Neural cell (in vitro differentiated cells): ENCODE results near the gene ARFGAP3. TPM values are rescaled to one million over a fixed set of nuclear protein-coding genes. Genes with fewer than 3 reads are reported as not detected.

ENCODE experiments used
- H2AFZ ChIP-seq: fragments of 200-600, 300-800 bp; sonication (generic), shearing (Covaris generic); 2 replicates; pipeline ENCODE4 v1.6.0; 2014; ENCODE audit warnings: low read depth, mild to moderate bottlenecking, antibody characterized with exemption, low read length, moderate library complexity
- H3F3A ChIP-seq: fragments of 200-600 bp; shearing (Covaris generic); 2 replicates; pipeline ENCODE4 v1.6.1; 2016; ENCODE audit warnings: mild to moderate bottlenecking, moderate library complexity, mixed read lengths, antibody characterized with exemption, low read length; ENCODE audit not compliant: insufficient read depth, poor library complexity, severe bottlenecking
- H3K27ac ChIP-seq: fragments of 200-600, 300-800 bp; sonication (generic), shearing (Covaris generic); 2 replicates; pipeline ENCODE4 v1.5.1; 2014; ENCODE audit warnings: mild to moderate bottlenecking, low read length, moderate library complexity
- H3K27me3 ChIP-seq: fragments of 300-800, 200-600 bp; sonication (generic), shearing (Covaris generic); 2 replicates; pipeline ENCODE4 v1.6.0; 2014; ENCODE audit warnings: mild to moderate bottlenecking, low read depth, low read length, moderate library complexity; ENCODE audit not compliant: insufficient read depth
- H3K36me3 ChIP-seq: fragments of 300-800, 200-600 bp; sonication (generic), shearing (Covaris generic); 2 replicates; pipeline ENCODE4 v1.5.1; 2014; ENCODE audit warnings: mild to moderate bottlenecking, antibody characterized with exemption, low read length, moderate library complexity; ENCODE audit not compliant: insufficient read depth
- H3K4me2 ChIP-seq: fragments of 300-800, 200-600 bp; sonication (generic), shearing (Covaris generic); 2 replicates; pipeline ENCODE4 v1.6.0; 2014; ENCODE audit warnings: mild to moderate bottlenecking, low read length
- H3K4me3 ChIP-seq: fragments of 300-800, 200-600 bp; sonication (generic), shearing (Covaris generic); 2 replicates; pipeline ENCODE4 v1.5.1; 2014; ENCODE audit warnings: mild to moderate bottlenecking, low read length, moderate library complexity
- H3K79me2 ChIP-seq: fragments of 200-600 bp; shearing (Covaris generic); replicated peaks from 2 replicates; pipeline ENCODE4 v1.6.0; 2014; ENCODE audit warnings: mild to moderate bottlenecking, low read length, moderate library complexity; ENCODE audit not compliant: insufficient read depth
- H3K9ac ChIP-seq: fragments of 300-800, 200-600 bp; sonication (generic), shearing (Covaris generic); 2 replicates; pipeline ENCODE4 v1.6.1; 2016; ENCODE audit warnings: mild to moderate bottlenecking, low read length, mixed read lengths
- H3K9me2 ChIP-seq: fragments of 200-600 bp; shearing (Covaris generic); 2 replicates; pipeline ENCODE4 v1.6.1; 2016; ENCODE audit warnings: mild to moderate bottlenecking, low read length, mixed read lengths; ENCODE audit not compliant: insufficient read depth
- H3K9me3 ChIP-seq: fragments of 200-600, 300-800 bp; sonication (generic), shearing (Covaris generic); 2 replicates; pipeline ENCODE4 v1.6.1; 2016; ENCODE audit warnings: mild to moderate bottlenecking, mixed run types, low read length, moderate library complexity, mixed read lengths
- H4K20me1 ChIP-seq: fragments of 200-600 bp; shearing (Covaris generic); 2 replicates; pipeline ENCODE4 v1.6.1; 2016; ENCODE audit warnings: mild to moderate bottlenecking, mixed run types; ENCODE audit not compliant: insufficient read depth
- EP300 ChIP-seq: fragments of 450-650 bp; conservative IDR thresholded peaks from 2 replicates; pipeline ENCODE4 v1.6.1; 2014; ENCODE audit warnings: antibody characterized with exemption, mild to moderate bottlenecking, moderate library complexity; ENCODE audit not compliant: poor library complexity, severe bottlenecking
- EZH2 ChIP-seq: fragments of 200-600, 300-800 bp; shearing (Covaris generic), sonication (generic); IDR thresholded peaks from 2 replicates; pipeline ENCODE4 v1.6.1; 2014; ENCODE audit warnings: antibody characterized with exemption, low read length, borderline replicate concordance, mild to moderate bottlenecking; ENCODE audit not compliant: insufficient read depth, poor library complexity, severe bottlenecking
- MXI1 ChIP-seq: fragments of 450-650 bp; conservative IDR thresholded peaks from 2 replicates; pipeline ENCODE4 v1.6.1; 2014; ENCODE audit warnings: antibody characterized with exemption, mild to moderate bottlenecking; ENCODE audit not compliant: poor library complexity, severe bottlenecking
- POLR2AphosphoS5 ChIP-seq: IDR thresholded peaks from 2 replicates; pipeline ENCODE4 v1.6.1; 2012
- RAD21 ChIP-seq: fragments of 450-650 bp; conservative IDR thresholded peaks from 2 replicates; pipeline ENCODE4 v1.6.1; 2014; ENCODE audit warnings: antibody characterized with exemption, mild to moderate bottlenecking, moderate library complexity
- SMC3 ChIP-seq: fragments of 450-650 bp; conservative IDR thresholded peaks from 2 replicates; pipeline ENCODE4 v1.6.1; 2014; ENCODE audit warnings: antibody characterized with exemption, mild to moderate bottlenecking, moderate library complexity; ENCODE audit not compliant: poor library complexity
- TAF1 ChIP-seq: IDR thresholded peaks from 2 replicates; pipeline ENCODE4 v1.6.1; 2012; ENCODE audit warnings: low read depth
- polyA plus RNA-seq: library from polyadenylated mRNA; depleted of rRNA; stranded (reverse); fragments of >200 nt; gene quantifications from 2 replicates; pipeline ENCODE4 v1.2.3, GENCODE V29; 2014
- TF ChIP-seq, protein P1 (sequence below): fragments of 450-650 bp; IDR thresholded peaks from 2 replicates; pipeline ENCODE4 v1.5.1; 2014; ENCODE audit warnings: antibody characterized with exemption, mild to moderate bottlenecking, moderate library complexity; ENCODE audit not compliant: poor library complexity, severe bottlenecking
- TF ChIP-seq, protein P2 (sequence below): IDR thresholded peaks from 2 replicates; pipeline ENCODE4 v1.6.1; 2012; ENCODE audit warnings: borderline replicate concordance

The ARFGAP3 gene
- polyA plus RNA-seq, 1 donor from 2014 or later: 80.7 TPM

DNA sequence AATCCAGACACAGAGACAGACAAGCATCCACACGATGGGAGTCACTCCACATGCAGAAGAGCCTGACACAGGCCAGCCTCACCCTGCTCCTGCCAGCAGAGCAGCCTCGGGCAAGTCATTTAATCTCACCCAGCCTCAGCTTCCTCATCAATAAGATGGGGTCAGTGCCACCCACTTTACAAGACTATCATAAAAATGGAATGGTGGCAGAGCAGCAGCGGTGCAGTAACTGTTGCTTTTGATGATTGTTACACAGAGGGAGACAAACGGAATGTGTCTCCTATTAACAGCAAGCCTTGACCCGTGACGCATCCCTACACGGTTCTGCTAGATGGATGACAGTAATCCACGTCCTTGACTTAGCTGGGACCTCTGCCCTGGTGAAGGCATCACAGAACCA is 26.0 kb upstream of the ARFGAP3 start:
- no peak overlapping the region for H3K9ac ChIP-seq
- no peak overlapping the region for H3K4me3 ChIP-seq
- H3F3A ChIP-seq: no peaks in the 10 kb centered on the region
- no peak overlapping the region for H3K27ac ChIP-seq
- no peaks in the 10 kb centered on the region for H3K36me3 ChIP-seq
- no peaks in the 10 kb centered on the region for H3K9me2 ChIP-seq
- H3K9me3 ChIP-seq: no peaks in the 10 kb centered on the region
- no peak overlapping the region for H3K4me2 ChIP-seq
- H3K79me2 ChIP-seq: no peaks in the 10 kb centered on the region
- no peak overlapping the region for H2AFZ ChIP-seq
- TF ChIP-seq TAF1: no peak
- no peaks in the 10 kb centered on the region for H4K20me1 ChIP-seq
- H3K27me3 ChIP-seq: no peaks in the 10 kb centered on the region

DNA sequence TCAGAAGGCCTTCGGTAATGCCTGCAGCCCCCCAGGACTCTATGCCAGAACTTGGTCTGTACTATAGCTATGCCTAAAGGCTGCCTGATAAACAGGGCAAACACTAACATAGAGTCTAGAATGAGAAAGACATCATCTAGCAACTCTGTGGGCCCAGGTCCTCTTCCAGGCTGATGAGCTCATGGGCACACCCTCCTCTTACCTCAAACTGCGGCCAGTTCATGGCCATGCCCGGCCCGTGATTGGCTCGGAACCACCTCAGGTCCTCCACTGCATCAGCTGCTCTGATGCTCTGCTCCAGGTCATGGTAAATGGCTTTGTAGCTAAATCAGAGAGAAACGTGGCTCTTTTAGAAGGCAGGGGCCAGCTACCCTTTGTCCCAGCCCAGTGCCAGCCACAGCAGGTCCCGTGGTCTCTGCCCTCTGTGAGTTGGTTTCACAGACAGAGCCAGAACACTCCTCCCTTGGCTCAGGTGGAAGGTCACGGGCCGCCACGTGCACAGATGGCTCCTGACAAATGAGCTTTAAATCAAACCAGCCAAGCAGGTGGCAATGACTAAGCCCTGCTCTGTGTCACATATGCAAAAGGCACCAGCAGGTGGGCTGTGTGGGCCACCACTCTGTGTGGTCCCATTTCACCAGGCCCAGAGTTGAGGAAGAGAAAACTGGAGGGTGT is 25.0 kb upstream of the ARFGAP3 start:
- Histone ChIP-seq H3K4me2 (no peak overlapping the region), H3K79me2 (no peaks in the 10 kb centered on the region), H4K20me1 (no peaks in the 10 kb centered on the region), H3K36me3 (no peaks in the 10 kb centered on the region), H3K9me3 (no peaks in the 10 kb centered on the region), H2AFZ (no peak overlapping the region), H3K9ac (no peak overlapping the region), H3F3A (no peaks in the 10 kb centered on the region), H3K9me2 (no peaks in the 10 kb centered on the region), H3K27ac (no peak overlapping the region), H3K4me3 (no peak overlapping the region), H3K27me3 (no peaks in the 10 kb centered on the region)
- TF ChIP-seq MXI1: no peak
- no peak for TF ChIP-seq EP300
- TF ChIP-seq, protein P1, sequence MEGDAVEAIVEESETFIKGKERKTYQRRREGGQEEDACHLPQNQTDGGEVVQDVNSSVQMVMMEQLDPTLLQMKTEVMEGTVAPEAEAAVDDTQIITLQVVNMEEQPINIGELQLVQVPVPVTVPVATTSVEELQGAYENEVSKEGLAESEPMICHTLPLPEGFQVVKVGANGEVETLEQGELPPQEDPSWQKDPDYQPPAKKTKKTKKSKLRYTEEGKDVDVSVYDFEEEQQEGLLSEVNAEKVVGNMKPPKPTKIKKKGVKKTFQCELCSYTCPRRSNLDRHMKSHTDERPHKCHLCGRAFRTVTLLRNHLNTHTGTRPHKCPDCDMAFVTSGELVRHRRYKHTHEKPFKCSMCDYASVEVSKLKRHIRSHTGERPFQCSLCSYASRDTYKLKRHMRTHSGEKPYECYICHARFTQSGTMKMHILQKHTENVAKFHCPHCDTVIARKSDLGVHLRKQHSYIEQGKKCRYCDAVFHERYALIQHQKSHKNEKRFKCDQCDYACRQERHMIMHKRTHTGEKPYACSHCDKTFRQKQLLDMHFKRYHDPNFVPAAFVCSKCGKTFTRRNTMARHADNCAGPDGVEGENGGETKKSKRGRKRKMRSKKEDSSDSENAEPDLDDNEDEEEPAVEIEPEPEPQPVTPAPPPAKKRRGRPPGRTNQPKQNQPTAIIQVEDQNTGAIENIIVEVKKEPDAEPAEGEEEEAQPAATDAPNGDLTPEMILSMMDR: no peak
- no peak for TF ChIP-seq SMC3
- no peak for TF ChIP-seq RAD21
- no peak for TF ChIP-seq TAF1

DNA sequence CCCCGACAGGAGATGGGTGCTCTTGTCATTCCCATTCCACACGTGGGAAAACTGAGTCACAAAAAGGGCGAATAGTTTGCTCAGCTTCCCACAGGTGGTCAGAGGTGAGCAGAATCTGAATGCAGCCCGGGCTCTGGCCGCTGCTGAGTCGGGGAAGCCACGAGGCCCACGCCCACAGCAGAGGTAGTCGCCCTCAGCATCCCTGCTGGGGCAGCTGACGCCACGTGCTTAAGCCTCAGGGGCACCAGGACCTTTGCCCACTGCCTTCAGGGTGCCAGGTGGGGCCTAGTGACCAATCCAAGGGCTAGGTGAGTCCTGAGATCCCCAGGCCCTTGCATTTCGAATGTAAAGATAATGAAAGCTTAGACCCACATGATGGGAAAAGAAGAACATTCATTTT is 24.2 kb upstream of the ARFGAP3 start:
- no peaks in the 10 kb centered on the region for H3K9me2 ChIP-seq
- no peaks in the 10 kb centered on the region for H3K9me3 ChIP-seq
- H3K27me3 ChIP-seq: no peaks in the 10 kb centered on the region
- no peak overlapping the region for H3K9ac ChIP-seq
- no peak overlapping the region for H3K27ac ChIP-seq
- H3K36me3 ChIP-seq: no peaks in the 10 kb centered on the region
- H3K4me2 ChIP-seq: no peak overlapping the region
- no peak for TF ChIP-seq EP300
- no peak for TF ChIP-seq MXI1
- no peak overlapping the region for H2AFZ ChIP-seq
- H3K79me2 ChIP-seq: no peaks in the 10 kb centered on the region
- H3F3A ChIP-seq: no peaks in the 10 kb centered on the region
- H3K4me3 ChIP-seq: no peak overlapping the region
- no peaks in the 10 kb centered on the region for H4K20me1 ChIP-seq

DNA sequence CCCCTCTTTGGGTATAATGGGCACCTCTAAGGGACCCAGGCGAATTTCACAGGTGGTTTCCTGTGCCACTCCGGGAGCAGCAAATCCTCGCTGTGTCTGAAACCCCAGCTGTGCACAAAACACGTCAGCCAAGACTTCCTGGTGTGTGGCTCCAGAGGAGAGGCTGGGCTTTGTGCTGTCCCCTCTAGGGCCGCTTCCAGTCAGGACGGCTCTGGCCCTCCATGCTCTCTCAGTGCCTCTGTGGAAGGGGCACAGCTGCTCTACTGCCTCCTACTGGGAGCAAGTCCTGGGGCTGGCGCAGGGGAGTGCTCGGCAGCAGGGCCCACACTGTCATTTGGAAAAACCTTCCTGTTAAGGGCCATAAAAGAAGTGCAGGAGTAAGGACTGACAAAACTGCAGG is 23.7 kb upstream of the ARFGAP3 start:
- Histone ChIP-seq H3K36me3 (no peaks in the 10 kb centered on the region), H3K4me3 (no peak overlapping the region), H3K27ac (no peak overlapping the region), H2AFZ (no peak overlapping the region), H3K9me2 (no peaks in the 10 kb centered on the region), H3K9me3 (no peaks in the 10 kb centered on the region), H3K9ac (no peak overlapping the region), H3K27me3 (no peaks in the 10 kb centered on the region), H3F3A (no peaks in the 10 kb centered on the region), H3K79me2 (no peaks in the 10 kb centered on the region), H3K4me2 (no peak overlapping the region), H4K20me1 (no peaks in the 10 kb centered on the region)
- TF ChIP-seq SMC3: no peak
- no peak for TF ChIP-seq TAF1
- TF ChIP-seq EP300: no peak
- TF ChIP-seq MXI1: no peak
- TF ChIP-seq RAD21: no peak
- no peak for TF ChIP-seq POLR2AphosphoS5
- TF ChIP-seq, protein P1: no peak
- TF ChIP-seq, protein P2, sequence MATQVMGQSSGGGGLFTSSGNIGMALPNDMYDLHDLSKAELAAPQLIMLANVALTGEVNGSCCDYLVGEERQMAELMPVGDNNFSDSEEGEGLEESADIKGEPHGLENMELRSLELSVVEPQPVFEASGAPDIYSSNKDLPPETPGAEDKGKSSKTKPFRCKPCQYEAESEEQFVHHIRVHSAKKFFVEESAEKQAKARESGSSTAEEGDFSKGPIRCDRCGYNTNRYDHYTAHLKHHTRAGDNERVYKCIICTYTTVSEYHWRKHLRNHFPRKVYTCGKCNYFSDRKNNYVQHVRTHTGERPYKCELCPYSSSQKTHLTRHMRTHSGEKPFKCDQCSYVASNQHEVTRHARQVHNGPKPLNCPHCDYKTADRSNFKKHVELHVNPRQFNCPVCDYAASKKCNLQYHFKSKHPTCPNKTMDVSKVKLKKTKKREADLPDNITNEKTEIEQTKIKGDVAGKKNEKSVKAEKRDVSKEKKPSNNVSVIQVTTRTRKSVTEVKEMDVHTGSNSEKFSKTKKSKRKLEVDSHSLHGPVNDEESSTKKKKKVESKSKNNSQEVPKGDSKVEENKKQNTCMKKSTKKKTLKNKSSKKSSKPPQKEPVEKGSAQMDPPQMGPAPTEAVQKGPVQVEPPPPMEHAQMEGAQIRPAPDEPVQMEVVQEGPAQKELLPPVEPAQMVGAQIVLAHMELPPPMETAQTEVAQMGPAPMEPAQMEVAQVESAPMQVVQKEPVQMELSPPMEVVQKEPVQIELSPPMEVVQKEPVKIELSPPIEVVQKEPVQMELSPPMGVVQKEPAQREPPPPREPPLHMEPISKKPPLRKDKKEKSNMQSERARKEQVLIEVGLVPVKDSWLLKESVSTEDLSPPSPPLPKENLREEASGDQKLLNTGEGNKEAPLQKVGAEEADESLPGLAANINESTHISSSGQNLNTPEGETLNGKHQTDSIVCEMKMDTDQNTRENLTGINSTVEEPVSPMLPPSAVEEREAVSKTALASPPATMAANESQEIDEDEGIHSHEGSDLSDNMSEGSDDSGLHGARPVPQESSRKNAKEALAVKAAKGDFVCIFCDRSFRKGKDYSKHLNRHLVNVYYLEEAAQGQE: no peak
- no peak for TF ChIP-seq EZH2
